GM12865 (cell line): Measurements from ENCODE around the gene GRPR.
"Not testable (repeated sequence)": the region's sequence is repeated elsewhere in the genome, so short reads cannot be mapped to it uniquely, and the experiment has no call there.

Experiments
- DNase-seq: peaks from one replicate; pipeline ENCODE4 v3.0.0; 2010; ENCODE audit warnings: low read depth
- H3K4me3 ChIP-seq: 2 replicates; pipeline ENCODE4 v1.5.1; 2011; ENCODE audit warnings: mild to moderate bottlenecking, low read depth, low read length, control low read depth
- CTCF ChIP-seq: IDR thresholded peaks from 2 replicates; pipeline ENCODE4 v1.5.1; 2011; ENCODE audit warnings: low read length, control low read depth, low read depth, inconsistent platforms; ENCODE audit not compliant: insufficient read depth; ENCODE audit errors: missing control alignments

GRPR gene

GRCh38 chrX:16141422-16142245, 18.3 kb downstream of the GRPR start:
- DNase-seq: no peak
- no peak for TF ChIP-seq CTCF

GRCh38 chrX:16142246-16142558, 18.8 kb downstream of the GRPR start:
- no peak for TF ChIP-seq CTCF

More at GRCh38 chrX:16141422-16142245, 18.3 kb downstream of the GRPR start:
- no peak overlapping the region for H3K4me3 ChIP-seq

GRCh38 chrX:16143968-16144367, 20.6 kb downstream of the GRPR start:
- TF ChIP-seq CTCF: no peak
- H3K4me3 ChIP-seq: no peak overlapping the region
- DNase-seq: no peak

More at GRCh38 chrX:16142246-16142558, 18.8 kb downstream of the GRPR start:
- H3K4me3 ChIP-seq: no peak overlapping the region
- no peak for DNase-seq

GRCh38 chrX:16144420-16144819, 21.1 kb downstream of the GRPR start:
- no peak for DNase-seq

GRCh38 chrX:16145093-16145492, 21.7 kb downstream of the GRPR start:
- not testable (repeated sequence) for DNase-seq

More at GRCh38 chrX:16144420-16144819, 21.1 kb downstream of the GRPR start:
- H3K4me3 ChIP-seq: no peak overlapping the region
- TF ChIP-seq CTCF: no peak

GRCh38 chrX:16145656-16146055, 22.3 kb downstream of the GRPR start:
- DNase-seq: no peak
- TF ChIP-seq CTCF: no peak
- H3K4me3 ChIP-seq: no peak overlapping the region

More at GRCh38 chrX:16145093-16145492, 21.7 kb downstream of the GRPR start:
- not testable (repeated sequence) for H3K4me3 ChIP-seq

- no peak for TF ChIP-seq CTCF
- no peak for DNase-seq
Observed at GRCh38 chrX:16148896-16149295, 25.5 kb downstream of the GRPR start.

More at GRCh38 chrX:16148896-16149295, 25.5 kb downstream of the GRPR start:
- H3K4me3 ChIP-seq: no peak overlapping the region
